Umbilical cord (tissue), 2 donors: Measurements from ENCODE around the gene NMT1. TPM values are rescaled to one million over a fixed set of nuclear protein-coding genes. Genes with fewer than 3 reads are reported as not detected.

Source experiments
- DNase-seq: peaks from one replicate; pipeline ENCODE4 v3.0.0-alpha.2; 2015; ENCODE audit warnings: low spot score
- total RNA-seq: library from RNA; depleted of rRNA; stranded (reverse); fragments of >200 nt; gene quantifications from one replicate; pipeline ENCODE4 v1.2.3, GENCODE V29; 2014; ENCODE audit warnings: low replicate concordance; ENCODE audit not compliant: insufficient read depth

NMT1 gene
- total RNA-seq, 1 donor from 2014 or later = 55.1 TPM

- DNase-seq = no peak
Observed at GRCh38 chr17:45104497-45104896, 43.4 kb downstream of the NMT1 start.

DNA sequence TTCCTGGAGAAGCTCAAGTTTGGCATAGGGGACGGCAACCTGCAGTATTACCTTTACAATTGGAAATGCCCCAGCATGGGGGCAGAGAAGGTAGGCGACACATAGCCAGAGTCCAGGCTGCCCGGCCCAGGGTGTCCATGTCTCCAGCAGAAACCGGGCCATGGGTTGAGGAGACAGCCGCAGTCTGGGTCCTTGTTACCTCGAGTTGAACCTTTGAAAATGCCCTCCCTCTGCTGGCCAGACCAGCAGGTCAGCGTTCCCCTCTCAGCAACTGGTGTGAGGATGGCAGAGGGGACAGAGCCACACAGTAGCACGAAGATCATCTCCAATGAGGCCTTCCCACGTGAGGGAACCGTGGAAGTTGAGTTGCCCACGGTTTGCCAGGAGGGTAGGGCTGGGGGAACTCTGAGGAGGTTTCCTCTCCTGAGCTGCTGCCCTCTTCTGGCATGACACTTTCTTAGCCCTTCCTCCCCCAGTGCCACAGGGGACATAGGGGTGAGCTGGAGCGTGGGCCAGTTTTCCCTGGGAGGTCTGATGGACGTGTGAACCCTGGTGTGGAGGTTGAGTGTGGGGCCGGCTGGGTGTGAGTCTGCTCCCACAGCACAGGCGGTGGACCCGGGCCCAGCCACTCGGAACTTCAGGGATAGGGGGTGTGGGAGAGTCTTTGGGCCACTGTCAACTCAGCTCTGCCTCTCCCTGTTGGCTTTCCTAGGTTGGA is 43.9 kb downstream of the NMT1 start:
- no peak for DNase-seq

- DNase-seq = no peak
Observed at GRCh38 chr17:45106096-45106495, 45.0 kb downstream of the NMT1 start.

DNA sequence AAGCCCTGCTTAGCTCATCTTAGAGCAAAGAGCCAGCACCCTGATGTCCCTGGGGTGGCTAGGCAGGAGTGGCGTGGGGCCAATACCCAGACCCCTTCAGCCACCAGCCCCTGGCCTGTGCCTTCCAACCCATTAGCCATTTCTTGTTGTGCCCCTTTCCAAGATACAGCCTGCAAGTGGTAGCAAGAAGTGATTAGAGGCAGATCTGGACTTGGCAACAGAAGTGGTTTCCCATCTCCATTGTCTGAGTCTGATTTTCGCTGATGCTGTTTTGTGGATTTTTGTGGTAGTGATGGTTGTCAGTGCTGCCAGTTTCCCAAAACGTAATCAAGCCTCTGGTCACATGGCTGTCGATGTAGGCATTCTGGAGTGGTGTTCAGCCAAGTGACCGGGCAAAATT is 45.5 kb downstream of the NMT1 start:
- no peak for DNase-seq

GRCh38 chr17:45107293-45108010 is 46.3 kb downstream of the NMT1 start:
- DNase-seq = no peak

GRCh38 chr17:45108051-45108450 is 46.9 kb downstream of the NMT1 start:
- no peak for DNase-seq

GRCh38 chr17:45108595-45109521 is 47.7 kb downstream of the NMT1 start:
- DNase-seq = no peak

DNA sequence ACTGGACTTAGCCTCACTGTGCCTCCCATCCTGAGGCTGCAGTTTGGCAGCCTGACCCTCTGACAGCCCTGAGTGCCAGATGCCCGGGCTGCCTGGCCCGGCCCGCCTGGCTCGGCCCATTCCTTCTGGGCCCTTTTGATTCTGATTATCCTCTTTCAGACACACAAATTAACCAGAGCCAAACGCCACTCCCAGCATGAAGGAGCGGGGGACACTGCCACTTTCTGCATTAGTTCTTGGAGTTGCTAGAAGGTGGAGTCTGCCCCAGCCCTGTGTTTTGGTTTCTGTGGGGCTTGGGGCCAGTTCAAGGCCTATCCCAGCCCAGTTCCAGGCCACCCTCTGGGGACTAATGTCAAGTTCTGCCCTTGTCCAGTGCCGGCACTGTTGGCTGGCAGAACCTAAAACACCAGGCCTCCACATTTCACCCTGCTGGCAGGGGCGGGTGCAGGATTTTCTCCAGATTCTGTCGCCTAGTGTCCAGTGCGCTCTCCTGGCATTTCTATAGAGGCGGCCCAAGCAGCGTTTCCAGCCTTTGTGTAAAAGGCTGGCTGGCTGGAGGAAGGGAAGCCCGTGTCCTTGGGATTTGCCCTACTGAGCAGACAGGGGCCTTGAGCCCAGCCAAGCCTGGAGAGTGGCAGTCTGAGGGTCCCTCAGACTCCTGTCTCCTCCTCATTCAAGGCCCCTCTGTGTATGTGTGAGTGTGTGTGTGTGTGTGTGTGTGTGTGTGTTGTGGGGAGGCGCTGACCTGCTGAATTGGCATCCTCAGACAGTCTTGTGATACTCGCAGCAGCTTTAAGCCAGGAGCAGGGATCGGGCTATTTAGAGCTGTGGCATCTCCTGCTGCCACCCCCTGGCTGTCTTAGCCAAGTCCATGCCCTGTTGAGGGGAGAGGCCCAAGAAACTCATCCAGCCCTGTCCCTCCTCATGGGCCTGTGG is 49.8 kb downstream of the NMT1 start:
- no peak for DNase-seq

DNA sequence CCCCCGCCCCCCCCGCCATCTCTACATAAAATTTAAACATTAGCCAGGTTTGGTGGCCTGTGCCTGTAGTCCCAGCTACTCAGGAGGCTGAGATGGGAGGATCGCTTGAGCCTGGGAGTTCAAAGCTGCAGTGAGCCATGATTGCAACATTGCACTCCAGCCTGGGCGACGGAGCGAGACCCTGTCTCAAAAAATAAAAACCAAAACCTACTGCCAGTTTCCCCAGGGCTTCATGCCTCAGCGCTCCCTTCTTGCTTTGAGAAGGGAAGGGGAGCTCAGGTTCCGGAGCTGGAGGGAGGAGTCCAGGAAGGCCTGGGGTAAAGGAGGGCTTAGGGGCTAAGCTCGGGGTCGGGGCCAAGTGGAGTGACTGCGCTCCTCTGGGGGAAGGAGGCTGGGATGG is 50.7 kb downstream of the NMT1 start:
- no peak for DNase-seq

DNA sequence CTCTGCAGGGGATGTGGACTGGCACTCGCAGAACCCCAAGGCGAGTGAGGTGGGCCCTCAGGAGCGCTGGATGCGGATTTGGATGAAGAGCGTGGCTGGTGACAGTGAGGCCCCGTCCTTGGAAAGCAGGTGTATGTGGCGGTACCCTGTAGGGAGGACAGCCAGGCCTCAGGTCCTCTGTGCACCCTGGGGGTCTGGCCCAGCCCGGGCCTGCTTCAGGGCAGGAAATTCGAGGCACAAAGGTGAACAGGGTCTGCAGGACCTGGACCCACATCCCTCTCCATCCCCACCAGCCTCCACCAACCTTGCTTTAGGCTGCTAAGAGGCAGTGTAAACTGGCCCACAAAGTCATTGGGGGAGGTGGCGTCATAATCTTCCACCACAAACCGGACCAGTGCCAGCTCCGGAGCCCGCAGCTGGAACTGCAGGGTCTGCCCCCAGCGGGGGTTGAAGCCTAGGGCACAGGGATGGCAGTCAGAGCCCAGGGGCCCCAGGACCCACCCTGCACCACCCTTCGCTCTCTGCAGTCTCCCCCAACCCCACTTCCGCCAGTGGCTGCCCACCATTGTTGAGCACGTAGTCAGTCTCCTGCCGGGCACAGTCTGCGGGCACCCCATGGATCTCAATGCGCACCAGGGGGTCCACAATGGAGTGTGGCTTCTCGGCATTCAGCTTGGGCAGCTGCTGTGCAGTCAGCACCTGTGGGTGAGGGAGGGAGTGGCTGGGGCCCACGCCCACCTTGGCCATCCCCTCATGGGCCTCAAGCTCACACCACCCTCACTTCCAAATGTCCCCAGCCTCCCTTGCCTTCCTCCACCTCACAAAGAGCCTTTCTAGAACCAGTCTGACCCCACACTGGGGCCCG is 51.7 kb downstream of the NMT1 start:
- DNase-seq = no peak

GRCh38 chr17:45113424-45113754 is 52.3 kb downstream of the NMT1 start:
- DNase-seq = no peak

DNA sequence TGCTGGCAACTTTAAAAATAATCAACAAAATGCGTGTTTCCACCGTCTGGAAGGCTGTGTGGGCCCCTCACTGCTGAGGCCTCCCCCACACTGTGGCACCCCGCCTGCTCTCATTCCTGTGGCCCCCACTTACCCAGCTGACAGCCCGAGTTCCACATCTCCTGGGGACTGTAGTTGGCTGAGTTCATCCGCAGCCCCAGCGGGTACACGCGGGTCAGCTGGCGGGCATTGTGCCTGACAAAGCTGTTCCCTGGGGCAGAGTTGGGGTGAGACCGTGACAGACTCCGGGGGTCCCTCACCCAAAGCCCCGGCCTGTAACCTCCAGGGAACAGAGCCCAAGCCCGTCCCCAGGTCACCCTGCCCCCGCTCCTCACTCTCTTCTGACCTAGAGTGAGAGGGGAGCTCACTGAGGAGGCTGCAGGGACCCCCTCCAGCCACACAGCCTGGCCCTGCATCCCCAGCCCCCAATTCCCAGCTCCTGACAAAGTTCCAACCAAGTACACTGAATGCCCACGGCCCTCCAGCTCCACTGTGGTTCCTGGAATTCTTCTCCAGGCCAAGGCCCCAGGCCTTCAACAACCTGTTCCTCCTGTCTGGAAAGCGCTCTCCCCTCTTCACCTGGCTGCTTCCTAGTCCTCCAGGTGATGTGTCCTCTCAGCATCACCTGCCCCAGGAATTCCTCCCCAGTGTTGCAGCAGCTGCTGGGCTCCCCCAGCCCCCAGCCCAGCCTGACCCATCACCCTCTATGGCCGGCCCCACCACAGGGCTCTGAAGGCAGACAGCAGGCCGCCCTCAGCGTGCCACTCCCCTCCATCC is 53.2 kb downstream of the NMT1 start:
- DNase-seq = no peak

DNA sequence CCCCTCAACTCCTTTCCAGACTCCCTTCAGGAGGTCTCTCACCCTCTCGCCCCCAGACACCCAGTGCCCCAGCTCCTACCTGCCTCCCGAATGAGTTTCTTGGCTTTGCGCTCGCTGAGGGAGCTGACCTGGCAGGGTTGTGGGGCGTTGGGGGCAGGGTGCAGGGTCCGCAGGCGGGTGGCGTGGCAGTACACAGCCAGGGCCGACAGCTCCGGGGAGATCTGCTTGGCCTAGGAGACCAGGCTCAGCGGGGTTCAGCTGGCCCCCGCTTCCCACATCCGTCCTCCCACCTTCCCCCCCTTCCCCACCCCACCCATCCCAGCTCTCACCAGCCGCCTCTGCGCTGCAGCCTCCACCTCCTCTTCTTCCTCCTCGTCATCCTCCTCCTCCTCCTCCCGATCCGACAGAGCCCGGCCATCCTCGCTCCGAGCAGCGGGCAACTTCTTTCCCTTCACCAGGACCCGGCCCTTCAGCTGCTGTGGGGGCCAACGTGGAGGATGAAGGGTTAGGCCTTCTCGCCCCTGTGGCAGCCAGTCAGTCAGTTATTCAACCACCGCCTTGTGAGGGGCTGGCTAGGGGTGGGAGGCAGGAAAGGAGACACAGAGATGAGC is 54.0 kb downstream of the NMT1 start:
- DNase-seq = no peak

DNA sequence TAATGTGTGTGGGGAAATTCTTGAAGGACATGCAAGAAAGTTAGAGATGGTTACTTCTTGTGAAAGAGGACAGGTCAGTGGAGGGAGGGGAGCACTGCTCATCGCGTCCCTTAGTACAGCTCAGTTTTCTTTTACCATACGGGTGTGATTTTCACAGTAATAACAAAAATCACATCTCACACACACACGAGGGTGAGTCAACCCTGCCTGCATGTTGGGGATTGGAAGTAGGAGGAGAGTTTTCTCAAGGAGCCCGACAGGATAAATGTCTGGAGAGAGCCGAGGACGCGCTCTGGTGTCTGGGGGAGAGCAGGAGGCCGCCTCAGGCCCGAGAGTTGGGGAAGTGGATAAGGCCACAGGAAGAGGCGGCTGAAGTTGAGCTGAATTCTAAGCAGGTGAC is 54.8 kb downstream of the NMT1 start:
- peak; percentile 50 for DNase-seq

DNA sequence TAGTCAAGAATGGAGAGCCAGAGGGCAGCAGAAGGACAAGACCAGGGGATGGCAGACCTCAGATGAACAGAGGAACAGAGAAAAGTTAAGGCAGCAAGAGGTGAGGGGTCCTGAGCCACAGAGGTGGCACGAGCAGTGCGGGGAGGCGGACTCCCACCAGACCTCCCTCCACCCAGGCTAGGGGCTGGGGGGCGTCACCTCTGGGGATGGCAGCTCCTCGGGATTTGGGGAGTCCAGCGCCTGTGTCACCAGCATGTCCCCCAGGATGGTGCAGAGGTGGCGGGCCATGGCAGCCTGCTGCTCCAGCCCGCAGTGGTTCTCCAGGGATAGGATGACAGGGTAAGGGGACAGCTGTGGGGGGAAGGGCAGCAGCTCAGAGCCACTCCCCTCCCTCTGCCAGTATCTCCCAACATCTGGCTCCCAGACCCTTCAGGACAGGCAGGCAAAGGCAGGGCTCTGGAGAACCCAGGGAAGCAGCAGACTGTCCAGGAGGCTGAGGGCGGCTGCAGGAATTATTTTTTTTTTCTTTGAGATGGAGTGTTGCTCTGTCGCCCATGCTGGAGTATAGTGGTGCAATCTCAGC is 55.4 kb downstream of the NMT1 start:
- no peak for DNase-seq

DNA sequence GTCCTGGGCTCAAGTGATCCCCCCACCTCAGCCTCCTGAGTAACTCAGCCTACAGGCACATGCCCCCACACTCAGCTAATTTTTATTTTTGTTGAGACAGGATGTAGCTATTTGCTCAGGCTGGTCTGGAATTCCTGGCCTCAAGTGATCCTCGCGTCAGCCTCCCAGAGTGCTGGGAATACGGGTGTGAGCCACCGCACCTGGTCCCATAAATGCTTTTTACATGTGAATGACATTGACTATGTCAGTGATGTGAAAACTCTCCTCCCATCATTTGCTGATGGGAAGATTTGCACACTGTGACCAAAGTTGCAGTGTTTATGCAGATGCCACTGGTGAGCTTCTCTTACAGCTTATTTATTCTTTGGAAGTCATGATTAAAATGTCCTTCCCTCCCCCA is 56.2 kb downstream of the NMT1 start:
- DNase-seq = no peak

DNA sequence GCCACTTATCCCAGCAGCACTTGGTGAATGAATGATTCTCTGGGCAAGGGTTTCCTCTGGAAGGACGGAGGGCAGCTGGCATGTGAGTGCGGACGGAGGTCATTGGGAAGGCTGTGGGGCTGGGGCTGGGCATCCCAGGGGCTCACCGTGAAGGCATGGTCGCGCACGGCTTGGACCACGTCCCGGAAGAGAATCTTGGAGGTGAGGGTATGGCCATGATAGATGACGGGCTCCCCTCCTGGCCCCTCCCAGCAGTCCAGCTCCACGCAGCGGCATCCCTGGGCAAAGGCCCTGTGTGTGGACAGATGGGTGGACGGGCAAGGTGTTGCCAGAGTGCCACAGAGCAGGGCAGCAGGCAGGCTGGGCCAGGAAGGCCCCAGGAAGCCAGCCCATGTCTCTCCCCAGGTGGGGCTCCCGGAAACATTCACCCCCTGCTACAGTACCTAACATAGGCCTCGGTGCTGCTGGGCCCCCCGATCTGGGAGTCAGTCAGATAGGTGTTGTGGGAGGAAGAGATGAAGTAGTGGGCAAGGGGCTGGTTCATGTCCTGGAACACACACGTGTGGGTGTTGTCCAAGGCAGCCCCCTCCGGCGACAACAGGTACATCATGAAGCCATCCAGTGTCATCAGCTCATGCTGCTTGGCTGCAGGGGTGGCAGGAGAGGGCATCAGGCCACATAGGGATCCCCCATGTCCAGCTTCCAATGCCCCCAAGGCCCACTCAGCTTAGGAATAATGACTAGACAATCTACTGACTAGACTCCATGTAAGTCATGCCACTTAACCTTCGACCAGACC is 56.9 kb downstream of the NMT1 start:
- no peak for DNase-seq

DNA sequence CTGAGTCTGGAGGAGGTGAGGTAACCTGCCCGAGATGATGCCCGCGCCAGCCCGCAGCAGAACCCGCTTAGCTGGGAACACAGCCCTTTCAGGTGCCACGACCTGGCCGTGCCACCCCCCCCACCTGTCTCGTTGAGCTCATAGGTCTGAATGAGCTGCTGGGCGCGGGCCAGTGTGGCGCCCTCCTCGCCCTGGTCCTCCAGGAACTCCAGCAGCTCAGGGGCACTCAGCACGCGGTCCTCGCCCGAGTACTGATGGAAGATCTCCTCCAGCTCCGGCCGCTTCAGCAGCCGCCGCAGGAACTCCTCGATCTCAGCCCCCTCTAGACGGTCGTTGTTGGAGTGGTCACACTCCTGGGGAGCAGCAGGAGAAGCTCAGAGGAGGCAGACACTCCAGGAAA is 57.6 kb downstream of the NMT1 start:
- DNase-seq = no peak
